Stomach (tissue), 4 donors: Measurements from ENCODE around the gene TRAPPC6A.

Experiments
- CTCF ChIP-seq, 7 experiments: fragments of 450-650 bp in 4 of 7; fragments of 200-600 bp in 3 of 7; sonication (generic) in 3 of 7; IDR thresholded peaks; one replicate each; pipeline ENCODE4 v1.5.1; 2016 to 2019; ENCODE audit warnings: antibody characterized with exemption in 7 of 7, control low read depth in 2 of 7, mild to moderate bottlenecking in 1 of 7
- POLR2A ChIP-seq, 4 donors: fragments of 450-650 bp; IDR thresholded peaks; one replicate each; pipeline ENCODE4 v1.6.1; 2016; ENCODE audit warnings: antibody characterized with exemption in 4 of 4, control low read depth in 2 of 4, mild to moderate bottlenecking in 1 of 4, moderate library complexity in 1 of 4
- POLR2AphosphoS5 ChIP-seq, 3 donors: sonication (generic); formaldehyde crosslinking; IDR thresholded peaks; one replicate each; pipeline ENCODE4 v1.6.1; 2016; ENCODE audit warnings: antibody characterized with exemption in 3 of 3

DNA sequence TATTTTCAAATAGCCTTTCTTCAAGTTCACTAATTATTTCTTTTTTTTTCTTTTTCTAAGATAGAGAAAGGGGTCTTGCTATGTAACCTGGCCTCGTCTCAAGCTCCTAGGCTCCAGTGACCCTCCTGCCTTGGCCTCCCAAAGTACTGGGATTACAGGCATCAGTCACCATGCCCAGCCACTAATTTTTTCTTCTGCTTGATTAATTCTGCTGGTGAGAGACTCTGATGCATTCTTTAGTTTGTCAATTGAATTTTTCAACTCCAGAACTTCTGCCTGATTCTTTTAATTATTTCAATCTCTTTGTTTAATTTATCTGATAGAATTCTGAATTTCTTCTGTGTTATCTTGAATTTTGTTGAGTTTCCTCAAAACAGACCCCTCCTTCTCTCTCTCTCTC is 11.9 kb upstream of the TRAPPC6A start:
- TF ChIP-seq CTCF (IDR thresholded peaks at IDR 0.05) (no peak), POLR2A (IDR thresholded peaks at IDR 0.05) (no peak), POLR2AphosphoS5 (IDR thresholded peaks at IDR 0.05) (no peak)
